HG02973 (cell line): ENCODE data around the gene LRIT3.

ENCODE experiments used
- ATAC-seq: cut with Tn5 transposase; IDR thresholded peaks from one replicate; pipeline ENCODE4 v1.9.1; 2021; ENCODE audit warnings: moderate library complexity; ENCODE audit not compliant: unreplicated experiment

The LRIT3 gene

GRCh38 chr4:109902559-109903251 lies 54.8 kb downstream of the LRIT3 start:
- no peak for ATAC-seq

DNA sequence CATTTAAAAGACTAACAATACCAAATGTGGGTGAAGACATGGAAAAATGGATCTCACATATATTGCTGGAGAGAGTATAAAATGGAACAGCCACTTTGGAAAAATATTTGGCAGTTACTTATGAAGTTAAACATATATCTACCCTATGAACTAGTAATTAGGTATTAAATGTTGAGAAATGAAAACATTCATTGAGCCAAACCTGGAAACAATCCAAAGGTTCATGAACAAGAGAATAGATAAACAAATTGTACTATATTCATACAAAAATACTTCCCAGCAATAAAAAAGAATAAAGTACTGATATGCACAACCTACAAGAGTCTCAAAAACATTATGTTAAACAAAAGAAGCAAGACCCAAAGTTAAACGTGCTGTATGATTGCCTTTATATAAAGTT lies 60.8 kb downstream of the LRIT3 start:
- ATAC-seq: no peak

GRCh38 chr4:109910256-109910655 lies 62.3 kb downstream of the LRIT3 start:
- no peak for ATAC-seq

DNA sequence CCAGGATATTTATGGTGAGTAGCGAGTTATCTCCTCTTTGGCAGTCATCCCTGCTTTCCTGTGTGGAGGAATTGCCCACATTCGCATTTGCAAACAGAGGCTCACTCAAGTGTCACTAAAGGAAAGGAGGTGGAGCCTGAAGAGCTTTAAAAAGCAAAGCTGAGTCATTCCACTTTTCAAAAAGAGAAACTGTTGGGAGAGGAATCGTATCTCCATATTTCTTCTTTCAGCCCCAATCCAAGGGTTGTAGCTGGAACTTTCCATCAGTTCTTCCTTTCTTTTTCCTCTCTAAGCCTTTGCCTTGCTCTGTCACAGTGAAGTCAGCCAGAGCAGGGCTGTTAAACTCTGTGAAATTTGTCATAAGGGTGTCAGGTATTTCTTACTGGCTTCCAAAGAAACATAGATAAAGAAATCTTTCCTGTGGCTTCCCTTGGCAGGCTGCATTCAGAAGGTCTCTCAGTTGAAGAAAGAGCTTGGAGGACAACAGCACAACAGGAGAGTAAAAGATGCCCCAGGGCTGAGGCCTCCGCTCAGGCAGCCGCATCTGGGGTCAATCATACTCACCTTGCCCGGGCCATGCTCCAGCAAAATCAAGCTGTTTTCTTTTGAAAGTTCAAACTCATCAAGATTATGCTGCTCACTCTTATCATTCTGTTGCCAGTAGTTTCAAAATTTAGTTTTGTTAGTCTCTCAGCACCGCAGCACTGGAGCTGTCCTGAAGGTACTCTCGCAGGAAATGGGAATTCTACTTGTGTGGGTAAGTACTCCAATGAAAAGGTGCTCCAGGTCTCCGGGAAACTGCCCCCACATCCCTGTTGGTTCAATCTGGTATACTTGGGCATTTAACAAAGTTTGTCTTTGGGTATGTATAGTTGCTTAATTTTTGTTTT lies 65.0 kb downstream of the LRIT3 start, which contains the start of gene EGF:
Gene EGF, plus strand, starts transcription at position 178 of the 890 bp plus-strand sequence. Its CDS starts 453 bp downstream, at position 631.
- ATAC-seq: no peak

DNA sequence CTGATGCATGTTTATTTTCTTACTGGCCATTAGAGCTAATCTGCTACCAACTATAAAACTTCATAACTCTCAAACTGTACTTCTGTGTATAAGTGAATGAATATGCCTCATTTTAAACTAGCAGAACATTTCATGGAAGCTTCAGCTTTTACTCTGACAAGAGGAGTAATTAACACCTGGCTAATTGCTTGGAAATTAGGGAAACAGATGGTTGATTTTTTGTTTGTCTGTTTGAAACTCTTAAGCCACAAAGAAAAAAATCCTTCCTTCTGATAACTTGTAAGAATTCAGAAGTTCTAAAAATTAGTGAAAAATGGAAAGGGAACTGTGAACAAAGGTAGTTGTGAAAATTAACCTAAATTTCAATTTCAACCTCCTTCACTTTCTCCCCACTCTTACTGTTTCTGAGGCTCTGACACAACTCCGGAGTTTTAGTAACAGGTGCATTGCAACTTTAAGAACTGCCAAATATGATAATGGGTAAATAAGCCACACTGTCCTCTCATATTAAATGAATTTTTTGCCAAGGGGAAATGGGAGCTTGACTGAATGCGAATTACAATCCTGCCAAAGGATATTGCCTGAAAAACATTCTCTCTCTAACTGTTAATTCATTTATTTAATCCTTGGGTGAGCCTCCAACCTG lies 65.8 kb downstream of the LRIT3 start:
- no peak for ATAC-seq

GRCh38 chr4:109914322-109914721 lies 66.4 kb downstream of the LRIT3 start:
- ATAC-seq: no peak

GRCh38 chr4:109915385-109916026 lies 67.6 kb downstream of the LRIT3 start:
- no peak for ATAC-seq

DNA sequence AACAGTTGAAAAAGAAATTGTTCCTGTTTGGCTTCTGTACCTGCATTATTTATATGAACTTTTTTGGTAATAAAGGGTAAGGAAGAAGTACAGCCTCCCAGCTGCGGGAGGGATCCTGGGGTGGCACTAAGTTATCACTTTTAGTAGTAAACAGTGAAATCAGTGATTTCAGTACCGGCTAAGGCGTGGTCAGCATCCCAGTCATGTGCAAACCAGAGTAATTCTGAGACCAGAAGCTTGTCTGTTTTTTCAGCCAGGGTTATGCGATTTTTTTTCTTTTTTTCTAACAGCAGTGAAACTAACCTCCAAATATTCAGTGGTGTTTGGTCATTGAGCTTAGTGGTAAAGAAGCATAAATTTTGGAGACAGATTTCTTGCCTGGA lies 68.1 kb downstream of the LRIT3 start:
- peak; percentile 60 for ATAC-seq

- no peak for ATAC-seq
Observed at GRCh38 chr4:109921384-109921808, 73.5 kb downstream of the LRIT3 start.
